ENCODE data around the gene KIAA0040.

Gene KIAA0040
- total RNA-seq, result 16.1 to 157 (median 29.5) reads per million in 18 experiments

DNA sequence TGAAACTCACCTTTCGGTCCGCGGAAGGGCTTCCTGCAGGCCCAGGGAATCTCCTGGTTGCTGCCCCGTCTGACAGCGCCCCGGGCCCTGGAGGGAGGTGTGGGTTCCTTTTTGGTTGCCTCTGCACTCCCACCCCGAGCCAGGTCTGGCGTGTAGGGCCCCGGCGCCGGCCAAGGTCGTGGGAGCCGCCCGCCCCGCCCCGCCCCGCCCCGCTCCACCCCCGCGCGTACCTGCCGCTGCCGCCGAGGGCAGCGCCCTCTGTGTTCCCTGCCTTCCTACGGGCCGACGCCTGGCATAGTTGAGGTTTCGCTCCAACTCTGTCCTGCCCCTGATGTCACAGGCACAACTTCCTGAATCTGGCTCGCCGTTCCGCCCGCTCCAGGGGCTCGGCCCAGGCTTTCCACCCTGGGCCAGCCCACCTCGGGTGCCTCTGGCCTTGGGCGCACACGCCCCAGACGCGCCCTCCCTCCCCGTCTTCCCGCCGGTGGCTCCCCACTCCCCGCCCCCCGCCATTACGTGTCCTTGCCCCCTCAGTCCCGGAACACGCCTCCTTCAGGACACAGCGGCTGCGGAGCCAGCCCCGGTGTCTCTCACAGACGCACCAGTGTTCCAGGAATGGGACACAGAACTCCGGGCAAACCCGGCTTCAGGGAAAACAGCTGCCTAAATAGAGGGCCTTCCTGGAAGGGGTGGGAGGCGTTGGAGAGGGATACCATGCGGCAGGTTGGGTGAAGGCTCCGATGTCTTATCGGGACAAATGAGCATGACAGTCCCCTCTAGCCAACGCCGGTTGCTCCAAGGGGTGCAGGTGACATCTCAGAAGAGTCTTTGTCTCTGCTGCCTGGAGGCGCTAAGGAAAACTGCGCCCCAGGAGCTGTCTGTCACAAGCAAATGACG lies at the start of gene KIAA0040:
Gene KIAA0040, minus strand, starts transcription at position 147 of the 897 bp plus-strand sequence. CDS start 31,763 bp downstream, outside the sequence.
- peak; percentile 70 to 77 for DNase-seq

DNA sequence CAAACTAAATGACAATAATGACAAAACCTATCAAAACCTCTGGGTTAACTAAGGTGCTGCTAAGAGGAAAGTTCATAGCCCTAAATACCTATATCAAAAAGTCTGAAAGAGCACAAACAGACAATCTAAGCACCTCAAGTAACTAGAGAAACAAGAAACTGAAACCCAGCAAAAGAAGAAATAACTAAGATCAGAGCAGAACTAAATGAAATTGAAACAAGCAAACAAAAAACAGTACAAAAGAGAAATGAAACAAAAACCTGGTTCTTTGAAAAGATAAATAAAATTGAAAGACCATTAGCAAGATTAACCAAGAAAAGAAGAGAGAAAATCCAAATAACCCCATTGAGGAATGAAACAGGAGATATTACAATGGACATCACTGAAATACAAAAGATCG lies 44.8 kb upstream of the KIAA0040 start:
- no peak for DNase-seq

- no peak for DNase-seq
These were observed 42.1 kb upstream of the KIAA0040 start for GRCh38 chr1:175234639-175235038.

GRCh38 chr1:175232335-175232734 lies 39.8 kb upstream of the KIAA0040 start:
- DNase-seq, result no peak

- DNase-seq, result no peak
These were observed 33.2 kb upstream of the KIAA0040 start for GRCh38 chr1:175225805-175226129.

DNA sequence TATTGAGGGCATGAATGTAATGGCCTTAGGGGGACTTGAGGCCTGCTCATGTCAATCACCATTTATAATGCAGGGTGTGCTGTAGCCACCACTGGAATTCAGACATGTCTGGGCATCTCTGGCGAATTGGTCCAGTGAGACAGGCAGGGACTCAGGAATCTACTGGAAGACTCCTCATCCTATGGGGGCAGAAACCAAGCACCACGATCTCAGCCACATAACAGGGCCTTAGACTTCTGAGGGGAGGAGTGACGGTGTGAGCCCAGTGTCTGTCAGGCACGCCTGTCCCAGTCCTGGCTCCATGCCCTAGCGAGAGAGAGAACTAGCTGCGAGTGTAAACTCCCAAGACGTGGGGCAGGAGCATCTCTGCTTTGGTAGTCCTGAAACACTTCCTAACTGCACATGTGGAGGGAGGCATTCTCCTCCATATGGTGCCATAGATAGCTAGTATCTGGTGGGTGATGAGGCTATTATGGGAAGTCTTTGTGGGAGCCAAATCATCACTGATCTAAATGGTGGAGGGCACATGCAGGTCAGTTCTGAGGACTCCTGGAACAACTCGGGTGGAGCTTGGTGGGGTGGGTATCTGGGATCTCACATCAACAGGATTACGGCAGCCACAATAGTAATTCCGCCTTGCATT lies 29.8 kb upstream of the KIAA0040 start:
- DNase-seq, result no peak

DNA sequence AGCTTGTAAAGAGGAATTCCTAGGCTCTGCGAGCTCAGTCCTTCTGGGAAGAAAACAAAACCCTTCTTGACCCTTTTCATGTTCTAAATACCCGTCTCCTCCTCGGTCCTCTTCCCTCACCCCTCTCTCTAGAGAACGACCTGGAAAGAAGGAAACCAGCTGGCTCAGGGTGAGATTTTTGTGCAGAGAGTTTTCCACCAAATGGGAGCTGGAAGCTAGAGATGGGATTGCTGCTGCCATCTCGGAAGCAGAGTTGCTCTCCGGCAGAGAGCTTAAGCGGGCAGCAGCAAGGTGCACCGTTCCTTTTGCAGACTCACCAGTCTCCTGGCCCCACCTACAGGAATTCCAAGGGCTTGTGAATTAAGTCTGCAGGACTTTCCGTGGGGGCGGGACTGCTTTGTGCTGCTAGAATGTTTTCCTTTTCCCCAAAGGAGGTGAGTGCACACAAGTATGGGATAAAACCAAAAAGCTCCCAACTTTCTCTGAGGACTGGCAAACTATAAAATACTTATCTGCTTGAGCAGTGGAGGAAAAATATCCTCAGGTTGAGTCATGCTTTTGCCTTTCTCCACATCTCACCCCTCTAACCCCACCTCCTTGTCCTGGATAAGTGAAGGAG lies 29.1 kb upstream of the KIAA0040 start:
- DNase-seq, result no peak

DNA sequence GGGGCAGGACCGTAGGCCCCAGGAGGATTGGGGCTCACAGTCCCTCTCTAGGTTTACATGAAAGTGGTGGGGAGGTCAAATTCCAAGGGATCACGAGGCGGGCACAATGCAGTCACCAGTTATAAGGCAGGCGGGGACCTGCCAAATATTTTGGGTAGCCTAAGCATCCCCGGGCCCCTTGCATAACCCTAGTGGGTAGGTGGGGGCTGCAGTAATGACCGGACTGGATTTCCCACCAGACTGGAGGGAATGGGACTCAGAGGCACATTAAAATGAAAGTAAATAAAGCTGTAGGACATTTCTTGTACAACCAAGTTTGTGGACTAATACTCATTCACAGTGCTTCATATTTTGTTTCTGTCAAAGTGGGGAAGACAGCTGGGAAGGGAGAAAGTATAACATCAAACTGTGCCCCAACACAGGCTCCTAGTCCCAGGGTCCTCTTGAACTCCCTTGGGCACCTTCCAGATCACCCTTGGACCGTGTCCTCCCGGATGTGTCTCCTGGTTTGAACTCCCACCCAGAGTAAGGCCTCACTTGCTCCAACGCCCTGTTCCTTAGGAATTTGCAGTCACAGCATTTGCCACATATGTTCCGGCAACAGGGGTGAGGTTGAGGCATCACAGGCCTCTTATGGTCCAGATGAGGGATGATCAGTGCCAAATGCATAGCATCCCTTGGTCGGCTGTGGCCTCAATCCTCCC lies 28.4 kb upstream of the KIAA0040 start:
- no peak for DNase-seq

DNA sequence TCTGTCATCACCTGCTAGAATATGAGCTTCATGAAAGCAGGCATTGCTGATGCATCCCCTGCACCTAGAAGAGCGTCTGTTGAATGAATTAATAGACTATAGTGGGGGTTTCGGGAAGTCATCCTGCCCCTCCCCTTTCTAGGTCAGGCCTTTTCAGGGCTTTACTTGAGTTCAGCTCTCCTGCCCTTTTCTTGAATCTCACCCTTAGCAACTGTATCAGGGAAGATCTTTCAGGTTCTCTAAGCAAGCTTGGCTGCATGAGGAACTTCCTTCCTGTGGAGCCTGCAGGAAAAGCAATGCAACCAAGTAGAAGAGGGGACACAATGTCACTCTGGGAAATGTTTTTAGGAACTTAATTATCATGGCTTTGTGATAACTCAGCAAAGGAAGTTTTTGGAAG lies 27.2 kb upstream of the KIAA0040 start:
- no peak for DNase-seq

GRCh38 chr1:175218786-175219434 lies 26.3 kb upstream of the KIAA0040 start:
- no peak for DNase-seq

DNA sequence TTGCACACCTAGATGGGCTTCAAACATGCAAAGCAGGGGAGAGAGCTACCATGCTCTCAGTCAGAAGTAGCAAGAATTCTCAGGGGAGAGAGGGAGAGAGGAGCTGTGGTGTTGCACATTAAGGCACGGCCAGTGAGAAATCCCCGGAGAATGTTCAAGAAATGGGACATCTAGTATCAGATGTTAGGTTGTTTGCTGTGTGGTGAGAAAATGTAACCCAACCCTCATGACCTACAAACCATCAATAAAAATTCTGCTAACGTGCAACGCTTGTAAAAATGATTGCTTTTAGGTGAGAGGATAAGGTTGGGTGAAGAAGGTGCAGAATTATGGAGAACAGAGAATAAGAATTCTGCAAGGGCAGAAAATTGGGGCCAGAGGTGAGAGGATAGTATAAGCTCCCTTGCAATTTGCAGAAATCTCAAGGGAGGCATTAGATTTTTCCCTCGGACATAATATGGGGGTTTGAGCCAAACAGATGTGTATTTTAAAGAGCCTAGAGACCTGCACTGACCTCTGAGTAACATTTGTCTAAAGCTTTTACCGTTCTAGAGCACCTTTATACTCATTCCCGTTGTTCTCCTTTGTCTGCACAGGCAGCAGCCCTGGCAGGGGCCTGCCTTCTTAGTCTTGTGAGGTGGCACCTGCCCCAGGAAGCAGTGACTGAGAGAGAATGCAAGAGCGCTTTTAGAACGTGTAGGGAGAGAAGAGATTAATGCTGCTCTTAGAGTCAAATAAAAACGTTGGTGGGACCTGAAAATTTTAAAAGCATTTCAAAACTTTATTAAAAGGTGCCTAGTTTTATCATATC lies 25.4 kb upstream of the KIAA0040 start:
- DNase-seq, result no peak

DNA sequence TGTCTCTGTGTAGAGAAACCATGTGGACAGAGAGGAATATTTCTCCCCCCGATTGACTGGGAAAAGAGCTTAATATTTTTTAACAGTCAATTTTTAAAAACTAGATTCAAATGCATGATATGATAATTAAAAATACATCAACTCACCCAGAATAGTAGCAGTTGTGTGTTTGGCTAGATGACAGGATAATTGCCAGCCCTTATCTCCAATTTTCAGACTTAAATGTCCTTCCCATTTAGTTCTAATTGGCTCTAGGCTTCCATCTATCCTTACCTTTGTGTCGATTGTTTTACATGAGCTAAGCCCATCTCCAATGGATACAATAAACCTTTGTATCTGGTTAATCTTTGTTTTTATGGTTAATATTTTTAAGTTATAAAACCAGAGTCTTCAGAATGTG lies 23.9 kb upstream of the KIAA0040 start:
- DNase-seq, result no peak

DNA sequence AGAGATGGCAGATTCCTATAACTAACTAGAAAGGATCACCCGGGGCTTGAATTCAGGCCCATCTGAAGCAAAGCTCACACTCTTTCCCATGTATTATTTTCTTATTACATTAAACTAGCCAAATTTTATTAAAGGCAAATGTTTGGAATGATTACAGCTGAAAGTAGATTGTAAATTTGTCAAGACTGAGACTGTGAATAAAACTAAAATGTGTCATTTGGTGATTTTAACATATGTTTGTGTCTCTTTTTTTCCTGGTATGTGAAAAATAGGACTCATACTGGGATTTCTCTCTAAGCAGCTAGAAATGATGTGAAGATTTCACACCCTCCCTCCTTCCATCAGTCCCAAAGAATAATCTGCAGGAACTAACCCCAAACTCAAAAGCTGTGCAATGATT lies 19.1 kb upstream of the KIAA0040 start:
- DNase-seq, result no peak

DNA sequence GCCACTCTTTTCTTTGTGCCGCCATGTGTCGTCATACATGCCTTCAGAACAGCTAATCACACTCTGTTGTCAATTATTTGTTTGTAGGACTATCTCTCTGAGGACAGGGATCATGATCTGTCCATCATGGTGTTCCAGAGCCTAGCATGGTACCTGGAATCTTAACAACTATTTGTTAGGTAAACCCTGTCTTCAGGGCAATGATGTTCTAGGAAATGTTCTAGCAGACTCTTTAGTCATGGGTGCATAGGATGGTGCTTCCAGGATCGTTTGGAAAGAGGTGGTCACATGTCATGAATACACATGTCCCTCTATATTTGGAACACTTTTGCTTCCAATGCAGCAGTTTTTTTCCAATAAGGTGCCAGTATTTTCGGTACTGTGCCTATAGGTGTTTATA lies 18.2 kb upstream of the KIAA0040 start:
- no peak for DNase-seq

GRCh38 chr1:175209493-175209921 lies 16.9 kb upstream of the KIAA0040 start:
- no peak for DNase-seq

- no peak for DNase-seq
These were observed 16.4 kb upstream of the KIAA0040 start for GRCh38 chr1:175208773-175209492.

GRCh38 chr1:175207971-175208370 lies 15.4 kb upstream of the KIAA0040 start:
- DNase-seq, result no peak

- DNase-seq, result no peak
These were observed 14.1 kb upstream of the KIAA0040 start for GRCh38 chr1:175206687-175207086.

GRCh38 chr1:175204330-175204729 lies 11.8 kb upstream of the KIAA0040 start:
- DNase-seq, result no peak

- no peak for DNase-seq
These were observed 11.0 kb upstream of the KIAA0040 start for GRCh38 chr1:175203570-175204068.
